NCI-H2081 (cell line): Measurements from ENCODE around the gene R3HDM4.
"Not testable (repeated sequence)": the region's sequence is repeated elsewhere in the genome, so short reads cannot be mapped to it uniquely, and the experiment has no call there.

ENCODE experiments used
- DNase-seq, 2 experiments: peaks; one replicate each; lab custom pipeline; 2025; lab: John Stamatoyannopoulos, UW

Gene R3HDM4

GRCh38 chr19:858284-858683 is 54.7 kb downstream of the R3HDM4 start:
- DNase-seq: no peak

- DNase-seq: no peak
Measured at GRCh38 chr19:855566-856120, 57.4 kb downstream of the R3HDM4 start.

GRCh38 chr19:855142-855541 is 57.9 kb downstream of the R3HDM4 start:
- no peak for DNase-seq

- no peak for DNase-seq
Measured at GRCh38 chr19:854549-854948, 58.5 kb downstream of the R3HDM4 start.

- not testable (repeated sequence) for DNase-seq
Measured at GRCh38 chr19:853614-854220, 59.3 kb downstream of the R3HDM4 start.

GRCh38 chr19:853014-853585 is 59.9 kb downstream of the R3HDM4 start:
- DNase-seq: no peak

GRCh38 chr19:852136-853013 is 60.6 kb downstream of the R3HDM4 start, which contains the start of gene ELANE:
Gene ELANE (plus strand): TSS chr19:852303. CDS start chr19:852329, 26 bp downstream.
- DNase-seq: no peak

- DNase-seq: no peak
Measured at GRCh38 chr19:850979-851335, 62.1 kb downstream of the R3HDM4 start.

- DNase-seq: no peak
Measured at GRCh38 chr19:850221-850978, 62.6 kb downstream of the R3HDM4 start.

GRCh38 chr19:849195-849594 is 63.8 kb downstream of the R3HDM4 start:
- DNase-seq: not testable (repeated sequence)

GRCh38 chr19:848386-848921 is 64.6 kb downstream of the R3HDM4 start:
- no peak for DNase-seq
